ENCODE measurements around the gene TCF4. TPM values are rescaled to one million over a fixed set of nuclear protein-coding genes. Genes with fewer than 3 reads are reported as not detected.

TCF4 gene
- total and polyA plus RNA-seq, 2 donors (not counting 3 experiments of a cell fraction or from before 2014, with no cell fraction given): 183 to 390 TPM

GRCh38 chr18:55219823-55220222 is 368.2 kb downstream of the TCF4 start:
- no TSS peak for BruUV-seq (replicated peaks)
- Histone ChIP-seq H3K9me3 (replicated peaks; ENCODE audit: control insufficient read depth, insufficient read depth, low read length) (no peaks in the 10 kb centered on the region), H3K4me1 (ENCODE audit: control insufficient read depth, extremely low read depth, insufficient read depth, low read length) (no peaks in the 10 kb centered on the region), H3K27ac (ENCODE audit: insufficient read depth, low read depth, low read length) (no peak overlapping the region), H3K27me3 (ENCODE audit: control insufficient read depth in 2 of 2, insufficient read depth in 2 of 2, low read length in 2 of 2) (peaks cover 3% of the 10 kb centered on the region in 2 experiments), H3K9ac (replicated peaks; ENCODE audit: extremely low read depth, insufficient read depth, low read length) (no peak overlapping the region), H3K79me2 (ENCODE audit: control insufficient read depth, insufficient read depth, low read length) (no peaks in the 10 kb centered on the region), H4K20me1 (replicated peaks; ENCODE audit: control insufficient read depth, extremely low read depth, insufficient read depth, low read length) (no peaks in the 10 kb centered on the region), H3K4me3 (replicated peaks in 1 of 3; ENCODE audit: insufficient read depth in 1 of 3, low read depth in 1 of 3, low read length in 3 of 3) (no peak overlapping the region), H3K9me1 (replicated peaks; ENCODE audit: control insufficient read depth, extremely low read depth, insufficient read depth, low read length) (no peaks in the 10 kb centered on the region), H2AFZ (ENCODE audit: low read depth, low read length) (no peak overlapping the region), H3K36me3 (ENCODE audit: control insufficient read depth in 2 of 2, extremely low read depth in 1 of 2, insufficient read depth in 2 of 2, low read length in 2 of 2) (peaks cover 0 to 1% of the 10 kb centered on the region in 2 experiments), H3K4me2 (ENCODE audit: insufficient read depth, low read length) (no peak overlapping the region)
- no peak for TF ChIP-seq MYC (IDR thresholded peaks at IDR 0.05; ENCODE audit: low read depth, low read length)
- TF ChIP-seq JUN (IDR thresholded peaks at IDR 0.05; ENCODE audit: borderline replicate concordance, insufficient read depth, insufficient read length, low read depth): no peak
- no peak for TF ChIP-seq EZH2 (IDR thresholded peaks at IDR 0.05; ENCODE audit: borderline replicate concordance, low read depth, low read length, severe bottlenecking)
- no peak for TF ChIP-seq MAX (IDR thresholded peaks at IDR 0.05; ENCODE audit: insufficient read depth, insufficient read length)
- TF ChIP-seq POLR2AphosphoS5 (IDR thresholded peaks at IDR 0.05; ENCODE audit: insufficient read depth, low read depth, low read length): no peak
- no peak for TF ChIP-seq FOS (IDR thresholded peaks at IDR 0.05; ENCODE audit: borderline replicate concordance, insufficient read depth, low read length)
- no peak for TF ChIP-seq CTCF (IDR thresholded peaks at IDR 0.05; ENCODE audit: extremely low read depth in 1 of 2, insufficient read depth in 1 of 2, low read depth in 1 of 2, low read length in 2 of 2)
- TF ChIP-seq GATA2 (IDR thresholded peaks at IDR 0.05; ENCODE audit: insufficient read depth, insufficient read length, low read depth, low read length): no peak
- no peak for TF ChIP-seq POLR2A (IDR thresholded peaks at IDR 0.05; ENCODE audit: low read depth, low read length)
- ChIA-PET CTCF (interaction anchor here (1.6 kb wide), 1 partner anchor 32 kb away, joined by 3 read pairs; no protein-coding TSS in a partner anchor), POLR2A (no interaction called here)
- intact Hi-C loops (cut with micrococcal nuclease) (loop anchor here (2.0 kb wide), 1 partner anchor 123 kb away; no protein-coding TSS in a partner anchor), dilution Hi-C loops (cut with MboI; ENCODE audit: extremely low pct_ligation_motif_present, low sequenced_read_pairs) (no loop called here)
- FAIRE-seq (no peak), DNase-seq (ENCODE audit: low read depth, low spot score) (no peak)
